ENCODE data around the gene PRR14. TPM values are rescaled to one million over a fixed set of nuclear protein-coding genes. Genes with fewer than 3 reads are reported as not detected.

Gene PRR14
- total and polyA plus RNA-seq, 2 of the 4 experiments (the other 2 are of a cell fraction) = 1.4 to 11.9 TPM

GRCh38 chr16:30703971-30704370 is 53.2 kb downstream of the PRR14 start:
- no peaks in the 10 kb centered on the region for H3K9me3 ChIP-seq (ENCODE audit: control insufficient read depth, insufficient read depth, low read length)
- H2AK5ac ChIP-seq (ENCODE audit: low read depth, low read length) = no peak overlapping the region
- H2AFZ ChIP-seq (replicated peaks; ENCODE audit: low read length, poor library complexity) = no peak overlapping the region
- H3K56ac ChIP-seq (ENCODE audit: extremely low read depth, insufficient read depth, low read length) = no peak overlapping the region
- H3K4me1 ChIP-seq (ENCODE audit: control insufficient read depth, insufficient read depth, low read length) = peaks cover 5% of the 10 kb centered on the region
- H3K14ac ChIP-seq (replicated peaks; ENCODE audit: low read depth, low read length) = no peak overlapping the region
- no peak overlapping the region for H2AK9ac ChIP-seq (replicated peaks; ENCODE audit: low read depth, low read length, poor library complexity)
- intact Hi-C loops (cut with micrococcal nuclease) = no loop called here
- ATAC-seq (ENCODE audit: low read depth) (no peak), DNase-seq (no peak)
- POLR2A ChIA-PET (ENCODE audit: unreplicated experiment) = no interaction called here
- dilution Hi-C loops (cut with HindIII; ENCODE audit: low sequenced_read_pairs, unreplicated experiment) = no loop called here
- H2BK15ac ChIP-seq (ENCODE audit: low read depth, low read length) = no peak overlapping the region
- no peaks in the 10 kb centered on the region for H3K27me3 ChIP-seq (ENCODE audit: control insufficient read depth, insufficient read depth, low read length)
- no peak overlapping the region for H3K4me3 ChIP-seq (ENCODE audit: insufficient read depth, low read depth, low read length)
- H3K9me1 ChIP-seq (ENCODE audit: insufficient read depth, low read length) = no peaks in the 10 kb centered on the region; the same call in 1 of the 2 replicates
- TF ChIP-seq BHLHE40 (IDR thresholded peaks at IDR 0.05; ENCODE audit: low read depth, low read length) (no peak), SMC3 (IDR thresholded peaks at IDR 0.05; ENCODE audit: low read depth, low read length) (no peak), RAD21 (IDR thresholded peaks at IDR 0.05; ENCODE audit: low read length) (no peak), MAZ (IDR thresholded peaks at IDR 0.05; ENCODE audit: borderline replicate concordance, low read depth, low read length) (no peak), MXI1 (IDR thresholded peaks at IDR 0.05; ENCODE audit: borderline replicate concordance, low read depth, low read length) (no peak), CTCF (conservative IDR thresholded peaks at IDR 0.05; ENCODE audit: low read depth, low read length) (no peak), RCOR1 (IDR thresholded peaks at IDR 0.05; ENCODE audit: insufficient replicate concordance, low read length) (no peak), ELK1 (IDR thresholded peaks at IDR 0.05; ENCODE audit: borderline replicate concordance, low read depth, low read length) (no peak), CEBPB (IDR thresholded peaks at IDR 0.05; ENCODE audit: low read depth, low read length) (no peak), MAFK (IDR thresholded peaks at IDR 0.05; ENCODE audit: low read depth, low read length) (no peak)
- peaks cover 29 to 46% of the 10 kb centered on the region in 2 experiments for H3K79me1 ChIP-seq (ENCODE audit: low read depth in 1 of 2, low read length in 2 of 2)
- H3K27ac ChIP-seq (ENCODE audit: insufficient read depth, low read length) = no peak overlapping the region
- peaks cover 14% of the 10 kb centered on the region for H4K20me1 ChIP-seq (ENCODE audit: insufficient read depth, low read length)
- no peak overlapping the region for H3K4ac ChIP-seq (ENCODE audit: low read depth, low read length)
- no peak overlapping the region for H4K91ac ChIP-seq (ENCODE audit: insufficient read depth, low read depth, low read length)
- no peak overlapping the region for H2BK5ac ChIP-seq (ENCODE audit: low read depth, low read length, poor library complexity, severe bottlenecking)
- peaks cover 59% of the 10 kb centered on the region for H3K36me3 ChIP-seq (ENCODE audit: control insufficient read depth, insufficient read depth, low read length)
- no peak overlapping the region for H3K4me2 ChIP-seq (ENCODE audit: low read depth, low read length)
- H4K8ac ChIP-seq (ENCODE audit: low read depth in 2 of 2, low read length in 2 of 2) = no peak overlapping the region
- H2BK20ac ChIP-seq (ENCODE audit: low read depth, low read length) = no peak overlapping the region
- H3K23ac ChIP-seq (ENCODE audit: low read depth, low read length) = no peak overlapping the region
- no peak overlapping the region for H2BK120ac ChIP-seq (ENCODE audit: low read depth, low read length)
- in situ Hi-C loops (cut with MboI; ENCODE audit: low sequenced_read_pairs) = no loop called here
- no peak overlapping the region for H3K18ac ChIP-seq (ENCODE audit: low read depth, low read length)
- no TSS peak for BruUV-seq (replicated peaks)
- CTCF ChIA-PET = interaction anchor here (0.6 kb wide), 1 partner anchor 16 kb away, joined by 3 read pairs; no protein-coding TSS in a partner anchor
- no peak overlapping the region for H4K5ac ChIP-seq (ENCODE audit: low read depth, low read length)
- H3K9ac ChIP-seq (ENCODE audit: low read depth, low read length) = no peak overlapping the region
- WGBS, 2 experiments (ENCODE audit: extremely low coverage in 2 of 2, insufficient read length in 1 of 2) = no CpG with 5 or more reads among the region's 10 CpGs
